CD4-positive, alpha-beta T cell treated with Interferon gamma for 1 hour (primary cell): ENCODE results near the gene EN1.

ENCODE experiments used
- DNase-seq: peaks from one replicate; pipeline ENCODE4 v3.0.0-alpha.2; 2020

Gene EN1

GRCh38 chr2:118816669-118817068, 30.8 kb downstream of the EN1 start:
- DNase-seq = no peak

GRCh38 chr2:118815731-118816130, 31.7 kb downstream of the EN1 start:
- DNase-seq = no peak

- no peak for DNase-seq
These were observed 32.1 kb downstream of the EN1 start for GRCh38 chr2:118815314-118815713.

GRCh38 chr2:118814368-118814767, 33.1 kb downstream of the EN1 start:
- DNase-seq = no peak

- no peak for DNase-seq
These were observed 33.7 kb downstream of the EN1 start for GRCh38 chr2:118813601-118814339.

GRCh38 chr2:118813111-118813510, 34.3 kb downstream of the EN1 start:
- DNase-seq = no peak

- no peak for DNase-seq
These were observed 34.9 kb downstream of the EN1 start for GRCh38 chr2:118812552-118812951.

- no peak for DNase-seq
These were observed 35.8 kb downstream of the EN1 start for GRCh38 chr2:118811514-118812115.

- no peak for DNase-seq
These were observed 36.7 kb downstream of the EN1 start for GRCh38 chr2:118810766-118811165.

GRCh38 chr2:118808429-118808809, 39.0 kb downstream of the EN1 start:
- no peak for DNase-seq

- DNase-seq = no peak
These were observed 39.6 kb downstream of the EN1 start for GRCh38 chr2:118807668-118808428.

- DNase-seq = no peak
These were observed 40.4 kb downstream of the EN1 start for GRCh38 chr2:118806797-118807667.

GRCh38 chr2:118805064-118805690, 42.3 kb downstream of the EN1 start:
- DNase-seq = no peak

GRCh38 chr2:118803012-118803411, 44.4 kb downstream of the EN1 start:
- no peak for DNase-seq

GRCh38 chr2:118801151-118801550, 46.3 kb downstream of the EN1 start:
- no peak for DNase-seq

GRCh38 chr2:118800736-118801135, 46.7 kb downstream of the EN1 start:
- no peak for DNase-seq

- no peak for DNase-seq
These were observed 52.9 kb downstream of the EN1 start for GRCh38 chr2:118794546-118794945.
